HL-60 (cell line): ENCODE measurements around the gene SPAG7.

ENCODE experiments used
- DNase-seq, 2 experiments: peaks; one replicate each; pipeline ENCODE4 v3.0.0-alpha.2; 2010 to 2020; ENCODE audit warnings: low read depth in 1 of 2, low spot score in 1 of 2
- H3K27ac ChIP-seq: fragments of 250-450 bp; sonication (Bioruptor Pico); replicated peaks from 2 replicates; pipeline ENCODE4 v1.5.1; 2020; ENCODE audit warnings: mild to moderate bottlenecking, moderate library complexity
- H3K27me3 ChIP-seq: fragments of 250-450 bp; sonication (Bioruptor Pico); 2 replicates; pipeline ENCODE4 v1.5.1; 2021; ENCODE audit warnings: mild to moderate bottlenecking, moderate library complexity; ENCODE audit not compliant: insufficient read depth, poor library complexity, severe bottlenecking
- H3K4me3 ChIP-seq: replicated peaks from 2 replicates; pipeline ENCODE4 v1.5.1; 2011; ENCODE audit warnings: mild to moderate bottlenecking, control low read depth, low read length; ENCODE audit not compliant: insufficient read depth
- GABPA ChIP-seq: IDR thresholded peaks from 2 replicates; pipeline ENCODE4 v1.6.1; 2012; ENCODE audit warnings: low read depth
- POLR2AphosphoS5 ChIP-seq: IDR thresholded peaks from 2 replicates; pipeline ENCODE4 v1.6.1; 2012; ENCODE audit warnings: low read depth
- SPI1 ChIP-seq: IDR thresholded peaks from 2 replicates; pipeline ENCODE4 v1.6.1; 2012; ENCODE audit warnings: low read depth, mild to moderate bottlenecking, borderline replicate concordance
- TF ChIP-seq, protein P1 (sequence below): IDR thresholded peaks from one replicate; pipeline ENCODE4 v1.5.1; 2011; ENCODE audit warnings: low read length, control low read depth, inconsistent platforms; ENCODE audit not compliant: insufficient read depth
- TF ChIP-seq, protein P2 (sequence below): IDR thresholded peaks from 2 replicates; pipeline ENCODE4 v1.6.1; 2012; ENCODE audit warnings: low read depth; ENCODE audit not compliant: insufficient replicate concordance

Gene SPAG7

DNA sequence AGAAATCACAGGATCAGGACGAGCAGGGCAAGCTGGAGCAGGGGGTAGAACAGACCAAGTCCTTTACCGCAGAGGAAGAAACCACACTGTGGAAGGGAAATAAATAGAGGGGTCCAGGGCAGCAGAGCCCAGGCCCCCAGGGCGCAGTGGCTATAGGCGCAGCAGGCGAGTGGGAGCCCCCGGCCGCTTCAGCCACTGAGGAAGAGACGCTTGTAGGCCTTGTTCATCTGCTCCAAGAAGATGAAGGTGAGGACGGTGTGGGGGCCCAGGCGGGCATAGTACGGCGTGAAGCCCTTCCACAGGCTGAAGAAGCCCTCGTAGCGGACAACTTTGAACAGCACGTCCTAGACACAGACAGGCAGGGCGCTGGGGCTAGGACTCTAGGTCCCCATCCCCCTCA, 30.1 kb downstream of the SPAG7 start:
- no peaks in the 10 kb centered on the region for H3K27me3 ChIP-seq
- TF ChIP-seq, protein P1, sequence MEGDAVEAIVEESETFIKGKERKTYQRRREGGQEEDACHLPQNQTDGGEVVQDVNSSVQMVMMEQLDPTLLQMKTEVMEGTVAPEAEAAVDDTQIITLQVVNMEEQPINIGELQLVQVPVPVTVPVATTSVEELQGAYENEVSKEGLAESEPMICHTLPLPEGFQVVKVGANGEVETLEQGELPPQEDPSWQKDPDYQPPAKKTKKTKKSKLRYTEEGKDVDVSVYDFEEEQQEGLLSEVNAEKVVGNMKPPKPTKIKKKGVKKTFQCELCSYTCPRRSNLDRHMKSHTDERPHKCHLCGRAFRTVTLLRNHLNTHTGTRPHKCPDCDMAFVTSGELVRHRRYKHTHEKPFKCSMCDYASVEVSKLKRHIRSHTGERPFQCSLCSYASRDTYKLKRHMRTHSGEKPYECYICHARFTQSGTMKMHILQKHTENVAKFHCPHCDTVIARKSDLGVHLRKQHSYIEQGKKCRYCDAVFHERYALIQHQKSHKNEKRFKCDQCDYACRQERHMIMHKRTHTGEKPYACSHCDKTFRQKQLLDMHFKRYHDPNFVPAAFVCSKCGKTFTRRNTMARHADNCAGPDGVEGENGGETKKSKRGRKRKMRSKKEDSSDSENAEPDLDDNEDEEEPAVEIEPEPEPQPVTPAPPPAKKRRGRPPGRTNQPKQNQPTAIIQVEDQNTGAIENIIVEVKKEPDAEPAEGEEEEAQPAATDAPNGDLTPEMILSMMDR, result no peak
- TF ChIP-seq, protein P2, sequence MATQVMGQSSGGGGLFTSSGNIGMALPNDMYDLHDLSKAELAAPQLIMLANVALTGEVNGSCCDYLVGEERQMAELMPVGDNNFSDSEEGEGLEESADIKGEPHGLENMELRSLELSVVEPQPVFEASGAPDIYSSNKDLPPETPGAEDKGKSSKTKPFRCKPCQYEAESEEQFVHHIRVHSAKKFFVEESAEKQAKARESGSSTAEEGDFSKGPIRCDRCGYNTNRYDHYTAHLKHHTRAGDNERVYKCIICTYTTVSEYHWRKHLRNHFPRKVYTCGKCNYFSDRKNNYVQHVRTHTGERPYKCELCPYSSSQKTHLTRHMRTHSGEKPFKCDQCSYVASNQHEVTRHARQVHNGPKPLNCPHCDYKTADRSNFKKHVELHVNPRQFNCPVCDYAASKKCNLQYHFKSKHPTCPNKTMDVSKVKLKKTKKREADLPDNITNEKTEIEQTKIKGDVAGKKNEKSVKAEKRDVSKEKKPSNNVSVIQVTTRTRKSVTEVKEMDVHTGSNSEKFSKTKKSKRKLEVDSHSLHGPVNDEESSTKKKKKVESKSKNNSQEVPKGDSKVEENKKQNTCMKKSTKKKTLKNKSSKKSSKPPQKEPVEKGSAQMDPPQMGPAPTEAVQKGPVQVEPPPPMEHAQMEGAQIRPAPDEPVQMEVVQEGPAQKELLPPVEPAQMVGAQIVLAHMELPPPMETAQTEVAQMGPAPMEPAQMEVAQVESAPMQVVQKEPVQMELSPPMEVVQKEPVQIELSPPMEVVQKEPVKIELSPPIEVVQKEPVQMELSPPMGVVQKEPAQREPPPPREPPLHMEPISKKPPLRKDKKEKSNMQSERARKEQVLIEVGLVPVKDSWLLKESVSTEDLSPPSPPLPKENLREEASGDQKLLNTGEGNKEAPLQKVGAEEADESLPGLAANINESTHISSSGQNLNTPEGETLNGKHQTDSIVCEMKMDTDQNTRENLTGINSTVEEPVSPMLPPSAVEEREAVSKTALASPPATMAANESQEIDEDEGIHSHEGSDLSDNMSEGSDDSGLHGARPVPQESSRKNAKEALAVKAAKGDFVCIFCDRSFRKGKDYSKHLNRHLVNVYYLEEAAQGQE, result no peak
- TF ChIP-seq POLR2AphosphoS5 (no peak), GABPA (no peak), SPI1 (no peak)
- no peak for DNase-seq
- H3K4me3 ChIP-seq, result no peak overlapping the region
- no peak overlapping the region for H3K27ac ChIP-seq

DNA sequence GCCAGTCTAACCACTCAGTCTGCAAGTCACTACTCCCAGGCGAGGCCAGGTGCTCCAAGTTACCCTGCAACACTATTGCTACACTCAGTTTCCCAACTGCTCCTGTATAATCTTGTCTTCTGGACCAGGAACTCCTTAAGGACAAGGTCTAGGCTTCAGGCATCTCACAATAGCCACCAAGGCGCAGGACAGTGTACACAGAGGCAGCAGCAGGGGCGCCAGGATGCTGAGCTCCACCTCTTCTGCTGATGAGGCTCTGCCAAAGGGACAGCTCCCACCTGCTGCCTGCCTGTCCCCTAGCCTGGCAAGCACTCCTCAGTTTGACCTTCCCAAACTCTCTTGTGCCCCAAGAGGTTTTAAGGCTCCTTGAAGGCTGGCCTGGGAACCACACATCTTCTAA, 31.2 kb downstream of the SPAG7 start:
- DNase-seq, result no peak
- Histone ChIP-seq H3K4me3 (no peak overlapping the region), H3K27ac (no peak overlapping the region), H3K27me3 (no peaks in the 10 kb centered on the region)
- TF ChIP-seq POLR2AphosphoS5, result no peak
- TF ChIP-seq, protein P1, result no peak
- TF ChIP-seq SPI1, result no peak
- no peak for TF ChIP-seq GABPA
- TF ChIP-seq, protein P2, result no peak

DNA sequence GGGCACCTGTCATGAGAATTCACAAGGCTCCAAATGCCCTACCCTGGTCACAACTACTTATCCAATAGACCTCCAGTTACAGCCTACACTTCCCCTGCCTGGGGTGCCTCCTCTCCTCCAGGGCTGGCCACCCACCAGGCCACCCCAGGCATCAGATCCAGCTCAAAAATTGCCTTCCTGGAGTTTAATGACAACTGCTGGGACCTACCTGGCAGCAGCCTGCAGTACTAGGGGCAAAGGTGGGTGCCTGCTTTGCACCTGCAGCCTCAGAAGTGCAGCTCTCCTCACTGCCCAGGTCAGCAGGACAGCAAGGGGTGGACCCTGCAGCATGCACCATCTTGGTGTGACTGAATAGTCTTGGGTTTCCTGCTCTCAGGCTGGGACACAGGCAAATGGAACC, 32.0 kb downstream of the SPAG7 start:
- TF ChIP-seq GABPA (no peak), POLR2AphosphoS5 (no peak), SPI1 (no peak)
- TF ChIP-seq, protein P1, result no peak
- TF ChIP-seq, protein P2, result no peak
- DNase-seq, result no peak
- Histone ChIP-seq H3K27me3 (no peaks in the 10 kb centered on the region), H3K4me3 (no peak overlapping the region), H3K27ac (no peak overlapping the region)
